Measurements from ENCODE around the gene COPS7B. TPM values are rescaled to one million over a fixed set of nuclear protein-coding genes. Genes with fewer than 3 reads are reported as not detected.

The COPS7B gene
- total RNA-seq, 4 donors from 2014 or later: 13.8 to 36.9 (median 23.2) TPM

DNA sequence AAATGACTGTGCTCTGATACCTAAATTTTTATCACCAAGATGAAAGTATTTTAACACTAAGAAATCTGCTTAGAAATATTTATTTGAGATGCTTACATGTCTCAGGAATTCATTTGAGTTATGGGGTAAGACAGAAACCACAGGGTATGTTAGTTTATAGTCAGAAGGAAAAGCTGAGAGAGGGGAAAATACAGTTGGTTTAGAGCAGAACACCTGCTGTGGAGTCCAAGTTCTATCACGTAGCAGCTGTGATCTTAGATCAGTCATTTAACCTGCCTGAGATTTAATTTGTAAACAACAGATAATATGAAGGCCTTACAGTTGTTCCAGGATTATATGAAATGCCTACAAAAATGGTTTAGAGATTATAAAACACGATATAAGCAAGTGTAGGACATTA, 34.2 kb upstream of the COPS7B start:
- TF ChIP-seq, protein P1, sequence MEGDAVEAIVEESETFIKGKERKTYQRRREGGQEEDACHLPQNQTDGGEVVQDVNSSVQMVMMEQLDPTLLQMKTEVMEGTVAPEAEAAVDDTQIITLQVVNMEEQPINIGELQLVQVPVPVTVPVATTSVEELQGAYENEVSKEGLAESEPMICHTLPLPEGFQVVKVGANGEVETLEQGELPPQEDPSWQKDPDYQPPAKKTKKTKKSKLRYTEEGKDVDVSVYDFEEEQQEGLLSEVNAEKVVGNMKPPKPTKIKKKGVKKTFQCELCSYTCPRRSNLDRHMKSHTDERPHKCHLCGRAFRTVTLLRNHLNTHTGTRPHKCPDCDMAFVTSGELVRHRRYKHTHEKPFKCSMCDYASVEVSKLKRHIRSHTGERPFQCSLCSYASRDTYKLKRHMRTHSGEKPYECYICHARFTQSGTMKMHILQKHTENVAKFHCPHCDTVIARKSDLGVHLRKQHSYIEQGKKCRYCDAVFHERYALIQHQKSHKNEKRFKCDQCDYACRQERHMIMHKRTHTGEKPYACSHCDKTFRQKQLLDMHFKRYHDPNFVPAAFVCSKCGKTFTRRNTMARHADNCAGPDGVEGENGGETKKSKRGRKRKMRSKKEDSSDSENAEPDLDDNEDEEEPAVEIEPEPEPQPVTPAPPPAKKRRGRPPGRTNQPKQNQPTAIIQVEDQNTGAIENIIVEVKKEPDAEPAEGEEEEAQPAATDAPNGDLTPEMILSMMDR (IDR thresholded peaks at IDR 0.05): no peak
- DNase-seq (ENCODE audit: low spot score) (no peak), ATAC-seq (ENCODE audit: low FRiP score) (no peak)

DNA sequence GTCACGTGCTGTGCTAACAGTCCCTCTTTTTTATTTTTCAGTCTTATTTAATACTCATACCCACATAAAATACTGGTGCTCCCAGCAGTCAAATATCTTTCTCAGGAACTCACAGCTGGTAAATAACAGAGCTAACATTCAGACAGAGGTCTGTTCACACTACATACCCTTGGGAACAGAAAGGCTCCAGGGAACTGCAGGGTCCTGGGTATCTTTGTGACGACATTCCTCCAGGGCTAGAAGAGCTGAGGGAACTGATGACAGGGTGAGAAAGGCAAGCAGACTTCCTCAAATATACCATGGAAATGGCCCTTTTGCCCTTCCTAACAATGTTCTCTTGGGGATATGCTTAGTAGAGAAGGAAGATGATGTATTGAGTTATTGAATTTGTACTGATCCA, 24.5 kb upstream of the COPS7B start:
- TF ChIP-seq, protein P1 (IDR thresholded peaks at IDR 0.05): no peak
- no peak for ATAC-seq (ENCODE audit: low FRiP score)

DNA sequence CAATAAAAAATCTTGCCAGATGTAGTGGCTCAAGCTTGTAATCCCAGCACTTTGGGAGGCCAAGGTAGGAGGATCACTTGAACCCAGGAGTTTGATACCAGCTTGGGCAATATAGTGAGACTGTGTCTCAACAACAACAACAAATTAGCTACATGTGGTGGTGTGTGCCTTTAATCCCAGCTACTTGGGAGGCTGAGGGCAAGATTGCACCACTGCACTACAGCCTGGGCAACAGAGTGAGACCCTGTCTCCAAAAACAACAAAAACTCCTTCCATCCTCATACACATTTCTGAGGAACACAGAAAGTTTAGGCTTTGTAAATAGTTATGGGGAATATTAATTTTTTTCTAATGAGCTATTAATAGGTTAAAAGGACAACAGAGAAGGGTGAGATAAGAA, 22.1 kb upstream of the COPS7B start:
- DNase-seq (ENCODE audit: low spot score) (no peak), ATAC-seq (ENCODE audit: low FRiP score) (no peak)
- TF ChIP-seq, protein P1 (IDR thresholded peaks at IDR 0.05): no peak

More for the DNA sequence above, 24.5 kb upstream of the COPS7B start:
- DNase-seq (ENCODE audit: low spot score): no peak

DNA sequence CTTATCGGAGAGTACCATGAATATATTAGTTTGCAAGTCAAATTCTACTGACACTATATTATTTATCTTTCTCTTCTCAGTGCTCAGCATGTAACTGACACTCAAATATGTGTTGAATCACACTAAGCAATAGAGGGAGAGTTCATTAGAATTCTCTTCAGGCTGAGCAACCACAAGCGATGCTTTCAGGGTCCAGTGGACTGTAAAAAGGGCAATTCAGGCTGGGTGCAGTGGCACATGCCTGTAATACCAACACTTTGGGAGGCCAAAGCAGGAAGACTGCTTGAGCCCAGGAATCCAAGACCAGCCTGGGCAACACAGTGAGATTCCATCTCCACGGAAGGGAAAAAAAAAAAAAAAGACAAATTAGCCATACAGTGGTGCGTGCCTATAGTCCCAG, 21.5 kb upstream of the COPS7B start:
- ATAC-seq (ENCODE audit: low FRiP score): no peak
- no peak for DNase-seq (ENCODE audit: low spot score)
- TF ChIP-seq, protein P1 (IDR thresholded peaks at IDR 0.05): no peak

DNA sequence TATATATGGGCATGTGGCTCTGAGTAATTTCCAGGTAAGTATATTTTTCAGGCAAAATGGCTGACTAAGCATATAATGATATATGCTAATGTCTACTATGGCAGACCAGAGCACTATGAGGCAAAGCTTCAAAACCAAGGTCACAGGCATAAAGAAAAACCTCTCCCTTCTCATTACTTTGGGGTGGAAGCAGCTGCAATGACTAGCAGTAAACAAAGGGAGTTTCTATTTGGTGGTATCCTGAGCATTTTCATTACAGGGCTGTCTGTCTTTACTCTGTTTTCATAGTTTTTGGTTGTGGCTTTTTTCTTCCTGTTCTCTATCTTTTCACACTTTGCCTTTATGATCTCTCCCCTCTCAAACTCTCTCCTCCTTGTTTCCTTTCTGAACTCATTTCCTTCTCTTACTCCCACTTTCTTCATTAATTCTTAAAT, 20.7 kb upstream of the COPS7B start:
- DNase-seq (ENCODE audit: low spot score) (no peak), ATAC-seq (ENCODE audit: low FRiP score) (no peak)
- TF ChIP-seq, protein P1 (IDR thresholded peaks at IDR 0.05): no peak

DNA sequence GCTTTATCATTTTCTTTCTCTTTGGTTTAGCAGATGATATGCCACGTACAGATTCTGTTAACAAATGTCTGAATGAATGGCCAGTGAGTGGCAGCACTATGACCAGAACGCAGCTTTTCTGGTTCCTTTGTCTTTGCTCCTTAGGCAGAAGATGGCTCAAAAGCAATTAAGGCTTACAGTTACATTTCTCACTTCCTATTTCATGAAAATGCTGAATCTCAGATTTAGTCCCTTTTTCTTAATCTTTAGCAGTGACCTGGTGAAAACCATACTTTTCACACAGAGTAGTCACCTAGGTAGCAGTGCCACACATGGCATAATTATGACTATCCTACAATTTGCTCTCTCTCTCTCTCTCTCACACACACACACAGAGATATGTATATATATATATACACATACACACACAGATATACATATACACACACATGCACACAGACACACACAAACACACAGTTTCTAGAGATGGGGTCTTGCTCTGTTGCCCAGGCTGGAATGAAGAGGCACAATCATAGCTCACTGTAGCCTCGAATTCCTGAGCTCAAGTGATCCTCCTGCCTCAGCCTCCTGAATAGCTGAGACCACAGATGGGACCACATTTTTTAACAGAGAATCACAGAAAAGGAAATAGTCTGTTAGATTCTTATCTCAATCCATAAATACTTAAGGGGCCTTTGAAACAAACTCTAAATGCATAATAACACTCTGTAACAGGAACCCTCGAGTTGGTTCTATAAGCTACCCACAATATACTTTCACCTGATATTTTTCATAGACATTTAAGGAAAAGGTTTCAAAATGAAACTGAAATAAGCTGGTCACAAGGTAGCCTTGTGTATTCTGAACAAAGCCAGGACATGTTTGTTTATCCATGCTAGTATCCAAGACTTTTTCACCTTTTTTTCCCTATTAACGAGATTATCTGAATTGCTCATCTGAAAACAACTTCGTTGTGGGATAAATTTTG, 16.8 kb upstream of the COPS7B start:
- no peak for ATAC-seq (ENCODE audit: low FRiP score)
- TF ChIP-seq, protein P1 (IDR thresholded peaks at IDR 0.05): no peak
- DNase-seq (ENCODE audit: low spot score): no peak

Data from omental fat pad (tissue), 4 donors.